Activated effector memory CD4-positive, alpha-beta T cell treated with Interleukin-2 at 50 U/mL for 16 hours (primary cell): ENCODE measurements around the gene FXYD1.

ENCODE experiments used
- DNase-seq: peaks from one replicate; pipeline ENCODE4 v3.0.0-alpha.2; 2020

The FXYD1 gene

DNA sequence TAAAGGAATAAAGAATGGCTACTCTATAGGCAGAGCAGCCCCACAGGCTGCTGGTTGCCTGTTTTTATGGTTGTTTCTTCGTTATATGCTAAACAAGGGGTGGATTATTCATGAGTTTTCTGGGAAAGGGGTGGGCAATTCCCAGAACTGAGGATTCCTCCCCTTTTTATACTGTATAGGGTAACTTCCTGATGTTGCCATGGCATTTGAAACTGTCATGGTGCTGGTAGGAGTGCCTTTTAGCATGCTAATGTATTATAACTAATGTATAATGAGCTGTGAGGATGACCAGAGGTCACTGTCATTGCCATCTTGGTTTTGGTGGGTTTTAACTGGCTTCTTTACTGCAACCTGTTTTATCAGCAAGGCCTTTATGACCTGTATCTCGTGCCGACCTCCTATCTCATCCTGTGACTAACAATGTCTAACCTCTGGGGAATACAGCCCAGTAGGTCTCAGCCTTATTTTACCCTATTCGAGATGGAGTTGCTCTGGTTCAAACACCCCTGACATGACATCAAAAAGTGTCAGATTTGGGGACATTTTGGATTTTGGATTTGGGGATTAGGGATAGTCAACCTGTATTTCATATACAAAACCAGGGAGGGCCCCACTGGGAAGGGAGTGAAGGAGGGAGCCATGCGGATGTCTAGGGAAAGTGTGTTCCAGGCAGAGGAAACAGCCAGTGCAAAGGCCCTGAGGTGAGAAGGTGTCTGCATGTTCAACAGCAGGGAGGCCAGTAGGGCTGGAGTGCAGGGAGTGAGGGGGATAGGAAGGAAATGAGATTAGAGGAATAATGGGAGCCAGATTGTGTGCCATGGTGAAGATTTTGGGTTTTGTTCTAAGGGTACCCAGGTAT, 26.8 kb downstream of the FXYD1 start:
- DNase-seq = no peak

DNA sequence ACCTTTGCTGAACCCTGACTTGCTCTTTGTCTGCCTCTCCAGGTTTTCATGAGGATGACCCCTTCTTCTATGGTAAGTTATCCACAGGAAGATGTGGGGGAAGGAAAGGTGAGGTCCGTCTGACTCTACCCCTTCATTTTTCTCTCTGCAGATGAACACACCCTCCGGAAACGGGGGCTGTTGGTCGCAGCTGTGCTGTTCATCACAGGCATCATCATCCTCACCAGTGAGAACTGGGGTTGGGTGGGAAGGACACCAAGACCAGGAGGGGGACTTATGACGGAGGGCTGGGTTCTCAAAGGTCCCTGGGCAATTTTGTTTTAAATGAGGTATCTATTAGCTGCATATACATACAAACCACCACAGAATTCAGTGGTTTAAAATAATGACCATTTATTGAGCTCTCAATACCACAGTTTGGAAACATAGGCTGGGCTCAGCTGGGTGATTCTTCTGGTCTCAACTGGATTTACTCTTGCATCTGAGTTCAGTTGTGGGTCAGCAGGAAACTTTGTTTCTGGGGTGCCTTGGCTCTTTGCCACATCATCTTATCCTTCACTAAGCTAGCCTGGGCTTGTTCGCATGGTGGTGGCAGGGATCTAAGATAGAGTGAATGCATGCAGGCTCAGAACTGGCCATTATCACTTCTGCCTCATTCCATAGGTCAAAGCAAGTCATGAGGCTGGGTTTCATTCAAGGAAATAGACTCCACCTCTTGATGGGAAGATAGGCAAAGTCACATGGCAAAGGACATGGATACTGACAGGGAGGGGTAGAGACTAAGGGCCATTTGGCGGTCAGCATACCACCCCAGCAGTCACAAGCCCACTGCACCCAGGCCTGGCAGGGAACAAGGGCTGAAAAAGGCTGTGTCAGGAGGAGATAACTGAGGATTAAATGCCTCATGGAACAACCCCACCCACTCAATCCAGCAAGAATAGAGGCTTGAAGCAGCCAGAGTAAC, 27.8 kb downstream of the FXYD1 start:
- DNase-seq = no peak

DNA sequence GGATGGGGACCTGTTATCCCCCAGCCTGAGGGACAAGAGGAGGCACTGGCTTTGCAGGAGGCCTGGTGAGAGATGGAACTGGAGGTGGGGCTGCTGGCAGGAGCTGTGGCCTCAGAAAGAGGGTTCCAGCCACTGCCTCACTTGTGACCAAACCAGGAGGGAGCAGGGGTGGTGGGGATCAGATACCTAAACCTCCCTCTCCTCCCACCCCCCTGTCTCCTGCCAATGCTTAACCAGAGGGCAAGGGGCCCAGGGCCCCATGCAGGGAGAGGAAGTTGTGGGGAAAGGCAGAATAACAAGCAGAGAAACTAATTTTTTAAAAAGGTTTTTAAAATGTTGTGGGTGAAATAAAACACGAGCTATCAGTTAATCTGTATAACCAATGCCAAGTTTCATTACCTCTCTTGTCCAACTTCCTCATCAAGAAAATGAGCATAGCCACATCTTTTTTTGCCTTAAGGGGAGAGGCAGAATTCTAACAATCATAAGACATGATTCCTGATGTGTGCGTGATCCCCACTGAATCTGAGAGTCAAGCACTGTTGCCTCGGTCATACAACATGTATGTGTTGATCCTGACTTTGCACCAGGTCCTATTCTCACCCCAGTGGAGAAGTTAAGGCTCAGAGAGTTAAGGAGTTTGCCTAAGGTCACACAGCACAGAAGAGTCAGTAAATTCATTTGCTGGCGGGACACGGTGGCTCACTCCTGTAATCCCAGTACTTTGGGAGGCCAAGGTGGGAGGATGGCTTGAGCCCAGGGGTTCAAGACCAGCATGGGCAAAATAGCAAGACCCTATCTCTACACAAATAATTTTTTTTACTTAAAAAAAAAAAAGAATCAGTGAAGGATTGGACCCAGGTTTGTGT, 28.9 kb downstream of the FXYD1 start:
- no peak for DNase-seq

GRCh38 chr19:35168196-35168595, 29.6 kb downstream of the FXYD1 start:
- DNase-seq = no peak

GRCh38 chr19:35169221-35169995, 30.8 kb downstream of the FXYD1 start:
- DNase-seq = no peak

DNA sequence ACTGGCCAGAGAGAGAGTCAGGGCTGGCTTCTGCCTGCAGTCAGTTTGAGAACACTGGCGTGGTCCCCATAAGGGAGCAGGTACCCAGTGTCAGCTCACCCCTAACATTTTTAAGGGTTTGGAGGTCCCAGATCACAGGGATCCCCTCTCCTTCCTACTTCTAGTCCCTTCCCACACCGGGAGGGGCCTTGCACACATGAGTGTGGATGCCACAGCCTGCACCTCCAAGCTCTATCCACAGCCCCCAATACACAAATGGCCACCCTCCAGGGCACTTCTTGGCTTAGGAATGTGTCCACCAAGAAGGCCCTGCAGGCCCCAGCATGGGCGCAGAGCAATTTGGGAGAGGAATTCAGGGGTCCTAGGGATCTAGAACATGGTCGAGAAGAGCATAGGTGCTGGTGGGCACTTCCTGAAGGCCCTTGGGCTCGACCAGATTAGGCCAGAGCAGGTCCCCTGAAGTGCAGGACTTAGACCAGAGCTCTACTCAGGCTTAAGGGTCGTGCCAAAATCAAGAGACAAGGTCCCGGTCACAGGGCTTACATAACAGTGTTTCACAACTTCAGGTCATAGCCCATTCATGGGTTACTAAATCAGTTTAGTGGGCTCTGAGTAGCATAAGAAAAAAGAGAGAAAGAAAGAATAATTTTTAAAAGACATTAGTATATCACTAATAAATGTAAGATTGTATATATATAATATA, 31.9 kb downstream of the FXYD1 start:
- no peak for DNase-seq

DNA sequence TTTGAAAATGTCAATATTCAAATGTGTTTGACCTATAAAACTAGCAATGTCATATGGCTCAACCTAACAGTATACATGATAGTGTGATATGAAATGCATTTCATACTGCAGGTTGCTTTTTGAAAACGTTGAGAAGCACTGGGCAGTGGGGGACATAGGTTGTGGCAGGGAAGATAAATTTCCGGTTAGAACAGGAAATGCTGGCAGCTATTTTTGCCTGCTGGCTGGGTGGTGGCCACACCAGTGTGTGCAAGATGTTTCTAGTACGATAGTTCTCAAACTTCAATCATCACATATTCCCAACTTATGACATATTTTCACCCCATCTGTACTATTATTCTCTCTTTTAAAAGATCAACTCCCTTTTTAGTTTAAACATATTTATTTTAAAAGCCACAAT, 33.1 kb downstream of the FXYD1 start:
- DNase-seq = no peak

DNA sequence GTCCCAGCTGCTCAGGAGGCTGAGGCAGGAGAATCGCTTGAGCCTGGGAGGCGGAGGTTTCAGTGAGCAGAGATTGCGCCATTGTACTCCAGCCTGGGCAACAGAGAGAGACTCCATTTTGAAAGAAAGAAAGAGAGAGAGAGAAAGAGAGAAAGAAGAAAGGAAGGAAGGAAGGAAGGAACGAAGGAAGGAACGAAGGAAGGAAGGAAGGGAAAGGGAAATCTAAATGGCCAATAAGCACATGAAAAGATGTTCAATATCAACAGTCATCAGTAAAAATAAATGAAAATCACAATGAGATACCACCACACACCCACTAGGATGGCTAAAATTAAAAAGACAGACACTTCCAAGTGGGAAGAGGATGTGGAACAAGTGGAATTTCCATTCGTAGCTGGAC, 35.6 kb downstream of the FXYD1 start:
- DNase-seq = no peak

DNA sequence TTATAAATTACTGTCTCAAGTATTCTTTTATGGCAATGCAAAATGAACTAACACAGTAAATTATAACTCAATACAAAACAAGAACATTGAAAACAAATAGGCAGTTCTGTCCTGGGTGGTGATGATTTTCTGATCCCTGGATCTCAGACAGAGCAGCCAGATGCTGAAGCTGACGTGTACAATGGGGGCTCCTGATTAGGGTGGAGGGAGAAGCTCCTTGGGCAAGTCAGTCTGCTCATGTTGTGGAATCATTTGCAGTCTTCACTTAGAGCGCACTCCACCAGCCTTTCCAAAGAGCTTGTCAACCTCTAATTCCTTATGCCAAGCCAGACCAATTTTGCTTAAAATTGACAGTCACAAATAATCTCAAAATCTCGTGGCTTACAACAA, 37.6 kb downstream of the FXYD1 start:
- DNase-seq = no peak

DNA sequence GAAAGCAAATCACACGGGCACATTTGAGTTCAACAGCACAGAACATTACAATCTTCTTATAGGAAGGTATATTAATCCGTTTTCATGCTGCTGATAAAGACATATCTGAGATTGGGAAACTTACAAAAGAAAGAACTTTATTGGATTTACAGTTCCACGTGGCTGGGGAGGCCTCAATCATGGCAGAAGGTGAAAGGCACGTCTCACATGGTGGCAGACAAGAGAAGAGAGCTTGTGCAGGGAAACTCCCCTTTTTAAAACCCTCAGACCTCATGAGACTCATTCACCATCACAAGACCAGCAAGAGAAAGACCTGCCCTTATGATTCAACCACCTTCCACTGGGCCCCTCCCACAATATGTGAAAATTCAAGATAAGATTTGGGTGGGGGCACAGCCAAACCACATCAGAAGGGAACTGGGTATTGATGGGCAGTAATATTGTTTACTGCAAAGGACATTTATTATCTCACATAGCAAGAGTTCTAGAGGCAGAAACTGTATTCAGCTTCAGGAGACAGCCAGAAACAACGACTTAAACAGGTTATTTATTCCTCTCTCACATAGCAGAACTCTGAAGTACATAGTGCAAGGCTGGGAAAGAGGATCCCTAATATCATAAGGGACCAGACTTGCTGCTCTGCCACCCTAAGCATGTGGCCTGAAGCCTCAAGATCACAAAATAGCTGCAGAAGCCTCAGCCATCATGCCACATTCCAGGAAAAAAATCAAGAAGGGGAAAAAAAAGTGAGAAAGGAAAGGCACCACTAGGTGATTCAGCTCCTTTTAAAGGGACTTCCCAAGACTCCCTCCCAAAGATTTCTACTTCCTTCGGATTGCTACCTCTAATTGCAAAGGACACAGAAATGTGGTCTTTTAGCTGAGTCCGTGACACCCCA, 39.0 kb downstream of the FXYD1 start:
- no peak for DNase-seq

DNA sequence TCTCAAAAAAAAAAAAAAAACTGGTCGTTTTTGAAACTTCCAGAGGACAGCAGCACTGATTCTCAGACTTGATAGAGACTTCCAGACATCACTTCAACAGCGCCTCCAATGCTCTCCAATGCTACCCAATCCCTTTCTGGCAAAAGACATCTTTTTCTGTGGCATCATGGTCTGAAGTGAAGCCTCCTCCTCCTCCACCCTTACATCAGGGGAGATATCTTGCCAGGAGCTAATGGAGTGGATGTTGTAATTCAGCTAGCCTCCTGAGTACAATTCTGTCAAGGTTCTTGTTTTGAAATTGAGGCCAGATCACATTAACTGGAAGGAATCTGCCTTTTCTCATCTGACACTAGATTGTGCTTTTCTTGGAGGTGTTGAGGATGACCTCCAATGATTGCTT, 40.1 kb downstream of the FXYD1 start:
- no peak for DNase-seq

GRCh38 chr19:35179830-35180229, 41.2 kb downstream of the FXYD1 start:
- no peak for DNase-seq

- no peak for DNase-seq
These were observed 42.8 kb downstream of the FXYD1 start for GRCh38 chr19:35181387-35181786.

DNA sequence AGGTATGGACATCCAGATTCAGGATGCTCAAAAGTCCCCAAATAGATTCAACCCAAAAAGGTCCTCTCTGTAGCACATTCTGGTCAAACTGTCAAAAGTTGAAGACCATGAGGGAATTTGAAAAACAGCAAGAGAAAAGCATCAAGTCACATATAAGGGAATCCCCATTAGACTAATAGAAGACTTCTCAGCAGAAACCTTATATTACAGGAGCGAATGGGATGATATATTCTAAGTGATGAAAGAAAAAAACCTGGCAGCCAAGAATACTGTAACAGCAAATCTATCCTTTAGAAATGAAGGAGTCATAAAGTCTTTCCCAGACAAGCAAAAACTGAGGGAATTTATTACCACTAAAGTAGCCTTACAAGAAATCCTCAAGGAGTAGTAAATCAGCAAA, 45.6 kb downstream of the FXYD1 start:
- DNase-seq = no peak

DNA sequence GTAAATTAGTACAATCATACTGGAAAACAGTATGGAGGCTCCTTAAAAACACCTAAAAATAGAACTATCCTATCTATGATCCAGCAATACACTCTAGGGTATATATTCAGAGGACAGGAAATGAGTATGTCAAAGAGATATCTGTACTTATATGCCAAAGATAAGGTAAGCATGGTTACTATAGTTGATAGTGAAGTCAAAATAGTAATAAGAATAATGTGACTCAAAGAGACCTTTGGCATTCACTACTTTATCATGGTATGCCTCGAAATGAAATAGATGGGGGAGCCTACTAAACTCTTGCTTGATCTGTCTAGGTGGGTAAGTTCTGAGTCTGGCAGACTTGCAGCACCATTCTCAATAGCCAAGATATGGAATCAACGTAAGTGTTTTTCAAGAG, 46.3 kb downstream of the FXYD1 start:
- DNase-seq = no peak
